ENCODE results near the gene DEPDC4.

Gene DEPDC4

DNA sequence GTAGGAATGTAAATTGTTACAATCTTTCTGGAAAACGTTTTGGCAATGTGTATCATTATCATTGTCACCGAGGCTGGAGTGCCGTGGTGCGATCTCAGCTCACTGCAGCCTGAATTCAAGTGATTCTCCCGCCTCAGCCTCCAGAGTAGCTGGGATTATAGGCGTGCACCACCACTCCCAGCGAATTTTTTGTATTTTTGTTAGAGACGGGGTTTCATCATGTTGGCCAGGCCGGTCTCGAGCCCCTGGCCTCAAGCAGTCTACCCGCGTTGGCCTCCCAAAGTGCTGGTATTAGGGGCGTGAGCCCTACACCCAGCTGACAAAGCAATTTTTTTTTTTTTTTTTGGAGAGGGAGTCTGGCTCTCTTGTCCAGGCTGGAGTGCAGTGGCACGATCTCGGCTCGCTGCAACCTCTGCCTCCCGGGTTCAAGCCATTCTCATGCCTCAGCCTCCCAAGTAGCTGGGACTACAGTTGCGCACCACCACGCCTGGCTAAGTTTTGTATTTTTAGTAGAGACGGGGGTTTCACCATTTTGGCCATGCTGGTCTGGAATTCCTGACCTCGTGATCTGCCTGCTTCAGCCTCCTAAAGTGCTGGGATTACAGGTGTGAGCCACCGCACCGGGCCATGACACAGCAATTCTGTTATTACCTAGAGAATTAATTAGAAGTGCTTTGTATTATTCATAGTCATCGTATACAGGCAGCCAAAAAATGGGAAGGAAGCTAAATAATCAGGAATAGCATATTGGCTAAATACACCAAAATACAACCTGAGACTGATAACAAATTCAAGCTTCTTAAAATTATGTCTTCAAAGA lies 65.1 kb downstream of the DEPDC4 start:
- no peak for DNase-seq
- Histone ChIP-seq H3K27me3 (no peaks in the 10 kb centered on the region), H3K4me1 (no peaks in the 10 kb centered on the region), H3K9me3 (no peaks in the 10 kb centered on the region), H3K36me3 (no peaks in the 10 kb centered on the region), H3K4me3 (ENCODE audit: low read depth, low read length) (peak overlapping the region; percentile 82)
- TF ChIP-seq, protein P1, sequence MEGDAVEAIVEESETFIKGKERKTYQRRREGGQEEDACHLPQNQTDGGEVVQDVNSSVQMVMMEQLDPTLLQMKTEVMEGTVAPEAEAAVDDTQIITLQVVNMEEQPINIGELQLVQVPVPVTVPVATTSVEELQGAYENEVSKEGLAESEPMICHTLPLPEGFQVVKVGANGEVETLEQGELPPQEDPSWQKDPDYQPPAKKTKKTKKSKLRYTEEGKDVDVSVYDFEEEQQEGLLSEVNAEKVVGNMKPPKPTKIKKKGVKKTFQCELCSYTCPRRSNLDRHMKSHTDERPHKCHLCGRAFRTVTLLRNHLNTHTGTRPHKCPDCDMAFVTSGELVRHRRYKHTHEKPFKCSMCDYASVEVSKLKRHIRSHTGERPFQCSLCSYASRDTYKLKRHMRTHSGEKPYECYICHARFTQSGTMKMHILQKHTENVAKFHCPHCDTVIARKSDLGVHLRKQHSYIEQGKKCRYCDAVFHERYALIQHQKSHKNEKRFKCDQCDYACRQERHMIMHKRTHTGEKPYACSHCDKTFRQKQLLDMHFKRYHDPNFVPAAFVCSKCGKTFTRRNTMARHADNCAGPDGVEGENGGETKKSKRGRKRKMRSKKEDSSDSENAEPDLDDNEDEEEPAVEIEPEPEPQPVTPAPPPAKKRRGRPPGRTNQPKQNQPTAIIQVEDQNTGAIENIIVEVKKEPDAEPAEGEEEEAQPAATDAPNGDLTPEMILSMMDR (IDR thresholded peaks at IDR 0.05; ENCODE audit: low read depth, low read length) = no peak

DNA sequence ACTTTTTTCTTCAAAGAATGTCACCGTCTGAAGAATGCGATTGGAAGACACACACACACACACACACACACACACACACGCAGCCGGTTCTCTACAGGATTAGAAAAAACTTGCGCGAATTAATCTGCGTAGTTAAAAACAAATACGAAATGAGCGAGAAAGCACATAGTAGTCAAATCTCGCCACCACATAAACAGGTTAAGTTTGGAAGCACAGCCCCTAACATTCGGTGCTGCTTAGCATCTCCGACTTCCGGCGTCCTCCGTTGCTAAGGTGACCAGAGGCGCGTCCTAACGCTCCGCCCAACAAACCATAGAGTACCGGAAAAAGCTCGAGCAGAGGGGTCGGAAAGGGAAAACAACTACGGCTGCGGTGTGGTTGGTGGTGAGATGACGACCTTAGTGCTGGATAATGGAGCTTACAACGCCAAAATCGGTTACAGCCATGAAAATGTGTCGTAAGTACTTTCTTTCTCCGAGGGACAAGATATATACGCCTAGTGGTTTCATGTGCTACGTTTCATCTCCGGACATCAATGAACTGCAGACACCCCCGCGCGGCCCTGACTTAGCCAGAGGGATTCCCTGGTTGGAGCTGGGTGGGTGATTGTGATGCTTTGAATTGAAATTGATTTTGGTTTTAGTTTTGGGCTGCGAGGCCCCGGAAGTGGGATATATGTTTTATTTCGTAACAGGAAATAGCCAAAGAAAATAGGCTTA lies 66.3 kb downstream of the DEPDC4 start, which contains the start of gene ACTR6:
Gene ACTR6, plus strand, starts transcription at position 353 of the 719 bp plus-strand sequence. Its CDS starts 37 bp downstream, at position 390.
- no peaks in the 10 kb centered on the region for H3K27me3 ChIP-seq
- H3K36me3 ChIP-seq = no peaks in the 10 kb centered on the region
- TF ChIP-seq, protein P1 (IDR thresholded peaks at IDR 0.05; ENCODE audit: low read depth, low read length) = no peak
- no peaks in the 10 kb centered on the region for H3K9me3 ChIP-seq
- peak within 1 kb of the TSS; percentile 82 for H3K4me3 ChIP-seq (ENCODE audit: low read depth, low read length)
- DNase-seq = peak; percentile 95
- no peaks in the 10 kb centered on the region for H3K4me1 ChIP-seq

DNA sequence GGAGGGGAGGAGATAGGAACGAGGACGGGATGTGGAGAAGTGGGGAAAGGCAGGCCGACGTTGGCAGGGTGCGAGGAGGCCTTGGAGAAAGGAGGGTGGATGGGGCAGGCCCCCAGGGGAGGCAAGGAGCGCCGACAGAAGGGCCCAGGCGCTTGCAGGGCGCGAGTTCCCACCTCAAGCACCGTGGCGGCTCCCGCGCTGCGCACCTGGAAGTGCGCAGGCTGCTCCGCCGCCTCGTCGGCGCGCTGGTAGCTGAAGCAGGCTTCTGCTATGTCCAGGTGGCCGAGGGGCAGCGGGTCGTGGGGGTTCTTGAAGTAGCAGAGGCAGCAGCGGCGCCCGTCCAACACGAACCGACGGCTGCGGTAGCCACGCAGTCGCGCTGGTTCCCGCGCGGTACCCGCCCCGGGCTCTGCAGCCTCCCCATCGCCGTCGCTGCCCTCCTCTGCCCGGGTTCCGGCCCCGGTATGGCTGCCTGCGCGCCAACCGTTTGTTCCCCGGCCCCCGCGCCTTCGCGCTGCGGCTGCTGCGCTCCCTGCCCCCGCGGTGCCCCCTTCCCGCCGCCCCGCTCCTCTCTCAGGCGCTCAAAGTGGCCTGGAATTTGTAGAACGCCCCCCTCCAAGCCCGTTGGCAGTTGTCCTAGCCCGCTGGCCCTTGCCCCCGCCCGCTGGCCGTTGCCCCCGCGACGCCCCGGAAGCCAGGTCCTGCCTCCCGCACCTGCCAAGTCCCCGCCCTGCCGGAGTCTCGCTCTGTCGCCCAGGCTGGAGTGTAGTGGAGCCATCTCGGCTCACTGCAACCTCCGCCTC lies 67.3 kb downstream of the DEPDC4 start:
- Histone ChIP-seq H3K9me3 (no peaks in the 10 kb centered on the region), H3K4me3 (ENCODE audit: low read depth, low read length) (peak overlapping the region; percentile 82), H3K36me3 (no peaks in the 10 kb centered on the region), H3K4me1 (no peaks in the 10 kb centered on the region), H3K27me3 (no peaks in the 10 kb centered on the region)
- DNase-seq = peak; percentile 73
- TF ChIP-seq, protein P1 (IDR thresholded peaks at IDR 0.05; ENCODE audit: low read depth, low read length) = no peak

DNA sequence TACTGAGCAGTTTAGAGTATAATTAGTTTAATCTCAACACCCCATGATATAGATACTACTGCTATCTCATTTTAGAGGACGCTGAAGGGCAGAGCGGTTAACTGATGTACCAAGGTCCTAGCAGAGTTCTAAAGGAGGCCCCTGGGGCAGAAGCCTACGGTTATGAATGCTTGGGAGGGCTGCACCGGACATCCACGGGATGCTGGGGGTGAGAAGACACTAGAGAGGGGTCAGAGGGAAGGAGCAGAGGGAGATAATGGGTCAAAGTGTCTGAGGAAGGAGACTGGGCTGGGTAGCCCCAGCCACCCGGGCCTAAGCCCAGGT lies 67.9 kb downstream of the DEPDC4 start:
- no peaks in the 10 kb centered on the region for H3K27me3 ChIP-seq
- DNase-seq = no peak
- H3K36me3 ChIP-seq = no peaks in the 10 kb centered on the region
- peak overlapping the region; percentile 82 for H3K4me3 ChIP-seq (ENCODE audit: low read depth, low read length)
- TF ChIP-seq, protein P1 (IDR thresholded peaks at IDR 0.05; ENCODE audit: low read depth, low read length) = no peak
- H3K4me1 ChIP-seq = no peaks in the 10 kb centered on the region
- H3K9me3 ChIP-seq = no peaks in the 10 kb centered on the region

DNA sequence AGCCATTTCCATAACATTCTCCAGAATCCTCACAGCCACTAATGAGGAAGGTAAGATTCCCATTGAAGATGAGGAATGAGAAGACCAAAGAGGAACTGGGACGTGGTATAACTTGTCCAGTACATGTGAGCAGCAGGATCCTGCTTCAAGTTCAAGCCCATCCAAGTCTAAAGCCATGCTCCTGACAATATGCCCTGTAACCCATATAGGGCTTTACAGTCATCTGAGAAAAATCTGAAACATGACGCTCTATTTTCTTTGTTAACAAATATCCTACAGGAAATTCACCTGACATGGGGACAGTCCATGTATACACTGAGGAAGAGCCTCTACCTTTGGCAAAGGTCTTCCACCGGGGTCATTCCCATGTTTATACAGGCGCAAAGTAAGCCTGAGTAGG lies 69.4 kb downstream of the DEPDC4 start:
- Histone ChIP-seq H3K4me3 (ENCODE audit: low read depth, low read length) (no peak overlapping the region), H3K4me1 (no peaks in the 10 kb centered on the region)
- no peak for DNase-seq

More for the DNA sequence above, 69.4 kb downstream of the DEPDC4 start:
- TF ChIP-seq, protein P1 (IDR thresholded peaks at IDR 0.05; ENCODE audit: low read depth, low read length) = no peak
- H3K27me3 ChIP-seq = no peaks in the 10 kb centered on the region
- H3K36me3 ChIP-seq = no peaks in the 10 kb centered on the region
- H3K9me3 ChIP-seq = no peaks in the 10 kb centered on the region
